Naive thymus-derived CD4-positive, alpha-beta T cell (primary cell): ENCODE data around the gene TRIM52. TPM values are rescaled to one million over a fixed set of nuclear protein-coding genes. Genes with fewer than 3 reads are reported as not detected.
"Not testable (repeated sequence)": the region's sequence is repeated elsewhere in the genome, so short reads cannot be mapped to it uniquely, and the experiment has no call there.

Experiments used
- ATAC-seq: fragments of 150-1000 bp; cut with Tn5 transposase; 2 replicates; pipeline ENCODE4 v1.10.0; 2021; ENCODE audit warnings: mild to moderate bottlenecking, moderate library complexity
- CTCF ChIA-PET: fragments of 350-600 bp; sonication (Branson Sonifier 250); formaldehyde crosslinking; loops from one replicate; lab custom pipeline; 2021; ENCODE audit warnings: antibody characterized with exemption; lab: Charles Lee
- POLR2A ChIA-PET: fragments of 350-600 bp; sonication (Branson Sonifier 250); formaldehyde crosslinking; loops from one replicate; lab custom pipeline; 2021; ENCODE audit warnings: antibody characterized with exemption, inconsistent platforms; lab: Charles Lee
- DNase-seq, 9 donors: peaks; one replicate each; pipeline versions ENCODE4 v3.0.0 to v3.0.0-alpha.2; 2020 to 2022; ENCODE audit warnings: mixed read lengths in 1 of 9
- H3K27ac ChIP-seq: one replicate; pipeline ENCODE4 v1.7.0; 2013; ENCODE audit warnings: mild to moderate bottlenecking, low read depth, low read length, moderate library complexity
- H3K27me3 ChIP-seq, 2 donors: one replicate each; pipeline ENCODE4 v1.7.0; 2013; ENCODE audit warnings: low read length in 2 of 2, mild to moderate bottlenecking in 2 of 2, moderate library complexity in 2 of 2; ENCODE audit not compliant: control insufficient read depth in 2 of 2, insufficient read depth in 2 of 2
- H3K36me3 ChIP-seq, 3 experiments: 1 replicate in 2 of 3; 2 replicates in 1 of 3; pipeline ENCODE4 v1.7.0; 2013; ENCODE audit warnings: low read length in 3 of 3, mild to moderate bottlenecking in 3 of 3, moderate library complexity in 1 of 3; ENCODE audit not compliant: insufficient read depth in 3 of 3, control insufficient read depth in 2 of 3
- H3K4me1 ChIP-seq, 2 donors: one replicate each; pipeline ENCODE4 v1.7.0; 2013; ENCODE audit warnings: low read length in 2 of 2, mild to moderate bottlenecking in 2 of 2, moderate library complexity in 1 of 2; ENCODE audit not compliant: control insufficient read depth in 2 of 2, insufficient read depth in 2 of 2
- H3K4me3 ChIP-seq: 2 replicates; pipeline ENCODE4 v1.7.0; 2013; ENCODE audit warnings: mild to moderate bottlenecking, low read length
- H3K9me3 ChIP-seq, 3 experiments: 1 replicate in 2 of 3; 2 replicates in 1 of 3; pipeline ENCODE4 v1.7.0; 2013; ENCODE audit warnings: low read length in 3 of 3; ENCODE audit not compliant: control insufficient read depth in 2 of 3
- H3K27ac Mint-ChIP-seq, 9 donors: one replicate each; pipeline ENCODE4 v1.8.0; 2020 to 2022; ENCODE audit warnings: mixed read lengths in 9 of 9, mild to moderate bottlenecking in 8 of 9, moderate library complexity in 5 of 9, inconsistent platforms in 2 of 9
- H3K27me3 Mint-ChIP-seq, 5 donors: one replicate each; pipeline ENCODE4 v1.8.0; 2021 to 2022; ENCODE audit warnings: mixed read lengths in 5 of 5, mild to moderate bottlenecking in 1 of 5
- H3K36me3 Mint-ChIP-seq, 5 donors: one replicate each; pipeline ENCODE4 v1.8.0; 2020 to 2022; ENCODE audit warnings: mixed read lengths in 5 of 5, mild to moderate bottlenecking in 3 of 5, inconsistent platforms in 1 of 5
- H3K4me1 Mint-ChIP-seq, 7 donors: one replicate each; pipeline ENCODE4 v1.8.0; 2020 to 2022; ENCODE audit warnings: mixed read lengths in 7 of 7, mild to moderate bottlenecking in 3 of 7, inconsistent platforms in 1 of 7
- H3K4me3 Mint-ChIP-seq, 10 donors: one replicate each; pipeline ENCODE4 v1.8.0; 2020 to 2022; ENCODE audit warnings: mild to moderate bottlenecking in 10 of 10, mixed read lengths in 10 of 10, moderate library complexity in 6 of 10, inconsistent platforms in 2 of 10
- H3K9me3 Mint-ChIP-seq, 11 donors: one replicate each; pipeline ENCODE4 v1.8.0; 2020 to 2022; ENCODE audit warnings: mixed read lengths in 11 of 11, mild to moderate bottlenecking in 4 of 11, inconsistent platforms in 1 of 11, moderate library complexity in 1 of 11
- intact Hi-C, 2 donors: fragments of 100-400 bp; cut with micrococcal nuclease; formaldehyde crosslinking; loops; one replicate each; pipeline ENCODE4 v1.15.1; 2023
- polyA plus RNA-seq, 2 donors: library from polyadenylated mRNA; unstranded; fragments of 300-500 nt; fragmentation: Illumina TruSeq; gene quantifications; one replicate each; pipeline ENCODE4 v1.2.3, GENCODE V29; 2021
- total RNA-seq, 6 experiments: library from RNA in 5 of 6; stranded (reverse) in 5 of 6; gene quantifications; 1 replicate in 5 of 6; 2 replicates in 1 of 6; pipeline ENCODE4 v1.2.3 and lab custom pipeline; 2021 to 2026

TRIM52 gene
- total and polyA plus RNA-seq, 7 experiments from 2014 or later = 31.4 to 71.6 (median 39.2) TPM

DNA sequence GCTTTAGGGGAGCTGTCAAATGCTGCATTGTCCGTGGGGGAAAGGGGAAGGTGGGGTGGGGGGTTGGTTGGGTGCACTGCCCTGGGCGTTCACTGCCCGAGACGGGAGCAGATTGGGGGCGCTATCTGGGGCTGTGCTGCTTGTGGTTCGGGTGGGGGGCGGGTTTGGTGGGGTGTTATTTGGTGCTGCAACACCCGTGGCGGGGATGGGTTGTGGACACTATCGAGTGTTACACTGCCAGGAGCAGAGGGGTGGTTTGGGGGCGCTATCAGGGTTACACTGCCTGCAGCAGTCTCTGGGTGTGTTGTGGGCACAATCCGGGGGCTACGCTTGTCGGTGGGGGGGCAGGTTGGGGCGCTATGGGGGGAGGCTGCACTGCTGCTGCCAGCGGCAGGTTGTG is 21.5 kb upstream of the TRIM52 start:
- H3K27ac Mint-ChIP-seq, H3K4me1 Mint-ChIP-seq, intact Hi-C loops, H3K27me3 ChIP-seq, H3K36me3 Mint-ChIP-seq, POLR2A ChIA-PET, DNase-seq, CTCF ChIA-PET, H3K9me3 ChIP-seq, H3K4me1 ChIP-seq, H3K36me3 ChIP-seq, H3K4me3 Mint-ChIP-seq, H3K4me3 ChIP-seq, H3K27ac ChIP-seq, H3K9me3 Mint-ChIP-seq, H3K27me3 Mint-ChIP-seq, ATAC-seq: not testable (repeated sequence)

GRCh38 chr5:181281984-181282316 is 21.0 kb upstream of the TRIM52 start:
- no peak overlapping the region for H3K4me3 ChIP-seq
- no peaks in the 10 kb centered on the region for H3K27me3 ChIP-seq
- DNase-seq (no peak), ATAC-seq (no peak)
- Mint-ChIP-seq H3K27ac (no peak overlapping the region), H3K4me1 (peaks cover 0 to 4% (median 0%) of the 10 kb centered on the region in 7 donors), H3K36me3 (peaks cover 0 to 4% (median 0%) of the 10 kb centered on the region in 5 donors), H3K9me3 (no peaks in the 10 kb centered on the region), H3K4me3 (no peak overlapping the region), H3K27me3 (peaks cover 0 to 7% (median 0%) of the 10 kb centered on the region in 5 donors)
- intact Hi-C loops = no loop called here
- no peaks in the 10 kb centered on the region for H3K9me3 ChIP-seq
- POLR2A ChIA-PET = no interaction called here
- H3K27ac ChIP-seq = no peak overlapping the region
- no peaks in the 10 kb centered on the region for H3K36me3 ChIP-seq
- H3K4me1 ChIP-seq = no peaks in the 10 kb centered on the region
- CTCF ChIA-PET = no interaction called here

GRCh38 chr5:181281077-181281983 is 20.4 kb upstream of the TRIM52 start:
- ATAC-seq = no peak
- H3K4me3 Mint-ChIP-seq = no peak overlapping the region
- no peak overlapping the region for H3K4me3 ChIP-seq
- POLR2A ChIA-PET = no interaction called here
- no peak overlapping the region for H3K27ac Mint-ChIP-seq
- peaks cover 0 to 4% (median 0%) of the 10 kb centered on the region in 7 donors for H3K4me1 Mint-ChIP-seq
- CTCF ChIA-PET = no interaction called here
- DNase-seq = no peak
- no peaks in the 10 kb centered on the region for H3K36me3 ChIP-seq
- no peaks in the 10 kb centered on the region for H3K27me3 ChIP-seq
- H3K27ac ChIP-seq = no peak overlapping the region
- intact Hi-C loops = no loop called here
- H3K36me3 Mint-ChIP-seq = peaks cover 0 to 4% (median 0%) of the 10 kb centered on the region in 5 donors
- H3K9me3 Mint-ChIP-seq = no peaks in the 10 kb centered on the region
- H3K4me1 ChIP-seq = no peaks in the 10 kb centered on the region
- H3K9me3 ChIP-seq = no peaks in the 10 kb centered on the region
- peaks cover 0 to 7% (median 0%) of the 10 kb centered on the region in 5 donors for H3K27me3 Mint-ChIP-seq

- POLR2A ChIA-PET = no interaction called here
- H3K27me3 ChIP-seq = no peaks in the 10 kb centered on the region
- no peak overlapping the region for H3K4me3 Mint-ChIP-seq
- H3K36me3 Mint-ChIP-seq = peaks cover 0 to 4% (median 0%) of the 10 kb centered on the region in 5 donors
- no peaks in the 10 kb centered on the region for H3K9me3 ChIP-seq
- H3K27ac Mint-ChIP-seq = no peak overlapping the region
- intact Hi-C loops = no loop called here
- CTCF ChIA-PET = no interaction called here
- H3K27ac ChIP-seq = no peak overlapping the region
- ATAC-seq (no peak), DNase-seq (no peak)
- H3K4me3 ChIP-seq = no peak overlapping the region
- no peaks in the 10 kb centered on the region for H3K4me1 ChIP-seq
- H3K4me1 Mint-ChIP-seq = peaks cover 0 to 4% (median 0%) of the 10 kb centered on the region in 7 donors
- peaks cover 0 to 7% (median 0%) of the 10 kb centered on the region in 5 donors for H3K27me3 Mint-ChIP-seq
- H3K36me3 ChIP-seq = no peaks in the 10 kb centered on the region
- no peaks in the 10 kb centered on the region for H3K9me3 Mint-ChIP-seq
These were observed 19.4 kb upstream of the TRIM52 start for GRCh38 chr5:181280251-181280762.

DNA sequence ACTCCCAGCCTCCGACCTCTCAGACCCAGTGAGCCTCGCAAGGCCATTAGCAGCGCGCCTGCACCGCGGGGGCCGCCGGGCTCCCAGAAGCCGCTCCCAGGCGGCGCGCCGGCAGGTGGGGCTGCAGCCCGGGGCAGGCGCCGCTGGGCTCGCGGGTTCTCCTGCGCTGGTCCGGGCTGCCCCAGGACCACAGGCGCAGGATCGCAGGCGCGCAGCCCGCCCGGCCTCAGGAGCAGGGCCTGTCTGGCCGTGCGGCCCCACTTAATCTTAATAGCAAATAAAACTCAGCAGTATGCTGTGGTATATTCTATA is 12.4 kb upstream of the TRIM52 start:
- H3K9me3 ChIP-seq, H3K27me3 ChIP-seq, CTCF ChIA-PET, H3K36me3 Mint-ChIP-seq, H3K27ac ChIP-seq, POLR2A ChIA-PET, H3K4me1 Mint-ChIP-seq, H3K4me3 ChIP-seq, H3K36me3 ChIP-seq, H3K27ac Mint-ChIP-seq, H3K4me1 ChIP-seq, H3K9me3 Mint-ChIP-seq, intact Hi-C loops, H3K27me3 Mint-ChIP-seq, ATAC-seq, H3K4me3 Mint-ChIP-seq: not testable (repeated sequence)
- peak in 1 of 9 donors; percentile 3 for DNase-seq

DNA sequence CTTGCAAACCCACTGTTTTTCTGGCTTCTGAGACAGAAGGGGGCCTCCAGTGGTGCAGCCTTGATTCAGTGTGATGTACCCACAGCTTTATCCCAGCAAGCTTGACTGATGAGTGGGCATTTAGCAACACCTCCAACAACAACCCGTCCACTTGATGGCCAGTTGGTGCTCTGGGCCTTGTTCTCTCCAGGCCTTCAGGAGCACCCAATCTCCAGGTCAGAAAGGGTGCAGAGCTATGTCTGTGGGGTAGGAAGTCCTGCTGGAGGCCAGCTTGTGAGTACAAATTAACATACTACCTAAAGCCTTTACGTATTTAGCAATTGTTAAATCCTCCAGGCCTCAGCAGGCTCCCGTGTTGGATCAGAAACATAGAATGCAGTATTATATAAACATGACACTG is 10.1 kb upstream of the TRIM52 start:
- H3K4me1 ChIP-seq = no peaks in the 10 kb centered on the region
- Mint-ChIP-seq H3K27ac (no peak overlapping the region), H3K4me1 (peaks cover 0 to 3% (median 0%) of the 10 kb centered on the region in 7 donors), H3K9me3 (no peaks in the 10 kb centered on the region), H3K36me3 (no peaks in the 10 kb centered on the region), H3K4me3 (no peak overlapping the region), H3K27me3 (no peaks in the 10 kb centered on the region)
- intact Hi-C loops = no loop called here
- POLR2A ChIA-PET = no interaction called here
- H3K27ac ChIP-seq = no peak overlapping the region
- CTCF ChIA-PET = no interaction called here
- H3K27me3 ChIP-seq = no peaks in the 10 kb centered on the region
- H3K9me3 ChIP-seq = no peaks in the 10 kb centered on the region
- no peaks in the 10 kb centered on the region for H3K36me3 ChIP-seq
- no peak for DNase-seq
- H3K4me3 ChIP-seq = no peak overlapping the region
- ATAC-seq = no peak

GRCh38 chr5:181267907-181268306 is 7.0 kb upstream of the TRIM52 start:
- POLR2A ChIA-PET, H3K27ac Mint-ChIP-seq, ATAC-seq, H3K27ac ChIP-seq, H3K4me3 Mint-ChIP-seq, H3K27me3 Mint-ChIP-seq, H3K4me3 ChIP-seq, CTCF ChIA-PET, DNase-seq, H3K27me3 ChIP-seq, H3K9me3 ChIP-seq, H3K4me1 Mint-ChIP-seq, H3K4me1 ChIP-seq, H3K9me3 Mint-ChIP-seq: not testable (repeated sequence)
- peaks cover 0 to 11% (median 0%) of the 10 kb centered on the region in 3 experiments for H3K36me3 ChIP-seq
- peaks cover 0 to 11% (median 6%) of the 10 kb centered on the region in 5 donors for H3K36me3 Mint-ChIP-seq
- intact Hi-C loops = loop anchor here in 1 of 2 donors (10.0 kb wide), 1 partner anchor 773 kb away; the partner anchor contains the start of gene CNOT6
